AG09309 (cell line): Measurements from ENCODE around the gene PRELID2.

Source experiments
- DNase-seq: peaks from one replicate; pipeline ENCODE4 v3.0.0-alpha.2; 2010; ENCODE audit warnings: low read depth
- H3K4me3 ChIP-seq: 2 replicates; pipeline ENCODE4 v1.5.1; 2011; ENCODE audit warnings: mild to moderate bottlenecking, low read depth, low read length, moderate library complexity; ENCODE audit not compliant: control insufficient read depth
- TF ChIP-seq, protein P1 (sequence below): IDR thresholded peaks from 2 replicates; pipeline ENCODE4 v1.5.1; 2011; ENCODE audit warnings: mild to moderate bottlenecking, low read depth, low read length, inconsistent platforms; ENCODE audit not compliant: insufficient read depth, control insufficient read depth; ENCODE audit errors: missing control alignments

PRELID2 gene

DNA sequence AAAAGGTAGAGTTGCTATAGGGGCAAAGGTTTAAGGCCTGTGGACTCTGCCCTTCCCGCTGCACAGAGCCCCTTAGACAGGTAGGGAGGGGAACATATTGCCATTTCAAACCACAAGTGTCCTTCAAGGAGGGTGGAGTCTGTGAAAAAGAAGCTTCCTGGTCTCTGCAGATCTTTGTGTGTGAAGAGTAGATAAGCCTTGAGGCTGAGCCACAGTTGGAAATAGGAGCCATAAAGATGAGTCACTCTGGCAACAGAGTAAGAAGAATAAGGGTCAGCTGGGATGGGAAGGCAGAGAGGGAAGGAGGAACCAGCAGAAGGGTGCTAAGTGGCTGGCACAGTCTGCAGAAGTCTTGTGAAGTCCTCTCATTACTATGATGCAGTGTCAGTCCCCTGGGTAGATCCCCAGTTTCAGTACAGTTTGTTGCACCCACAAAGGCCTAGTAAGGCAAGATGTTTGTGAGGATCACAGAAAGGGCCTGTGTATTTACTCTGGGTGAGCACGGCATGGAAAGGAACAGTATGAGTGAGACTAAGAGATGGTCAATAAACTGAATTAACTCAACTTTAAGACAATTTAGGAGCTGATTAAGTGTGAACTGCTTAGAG, 19.6 kb upstream of the PRELID2 start:
- TF ChIP-seq, protein P1, sequence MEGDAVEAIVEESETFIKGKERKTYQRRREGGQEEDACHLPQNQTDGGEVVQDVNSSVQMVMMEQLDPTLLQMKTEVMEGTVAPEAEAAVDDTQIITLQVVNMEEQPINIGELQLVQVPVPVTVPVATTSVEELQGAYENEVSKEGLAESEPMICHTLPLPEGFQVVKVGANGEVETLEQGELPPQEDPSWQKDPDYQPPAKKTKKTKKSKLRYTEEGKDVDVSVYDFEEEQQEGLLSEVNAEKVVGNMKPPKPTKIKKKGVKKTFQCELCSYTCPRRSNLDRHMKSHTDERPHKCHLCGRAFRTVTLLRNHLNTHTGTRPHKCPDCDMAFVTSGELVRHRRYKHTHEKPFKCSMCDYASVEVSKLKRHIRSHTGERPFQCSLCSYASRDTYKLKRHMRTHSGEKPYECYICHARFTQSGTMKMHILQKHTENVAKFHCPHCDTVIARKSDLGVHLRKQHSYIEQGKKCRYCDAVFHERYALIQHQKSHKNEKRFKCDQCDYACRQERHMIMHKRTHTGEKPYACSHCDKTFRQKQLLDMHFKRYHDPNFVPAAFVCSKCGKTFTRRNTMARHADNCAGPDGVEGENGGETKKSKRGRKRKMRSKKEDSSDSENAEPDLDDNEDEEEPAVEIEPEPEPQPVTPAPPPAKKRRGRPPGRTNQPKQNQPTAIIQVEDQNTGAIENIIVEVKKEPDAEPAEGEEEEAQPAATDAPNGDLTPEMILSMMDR: no peak
- peak; percentile 49 for DNase-seq
- no peak overlapping the region for H3K4me3 ChIP-seq

DNA sequence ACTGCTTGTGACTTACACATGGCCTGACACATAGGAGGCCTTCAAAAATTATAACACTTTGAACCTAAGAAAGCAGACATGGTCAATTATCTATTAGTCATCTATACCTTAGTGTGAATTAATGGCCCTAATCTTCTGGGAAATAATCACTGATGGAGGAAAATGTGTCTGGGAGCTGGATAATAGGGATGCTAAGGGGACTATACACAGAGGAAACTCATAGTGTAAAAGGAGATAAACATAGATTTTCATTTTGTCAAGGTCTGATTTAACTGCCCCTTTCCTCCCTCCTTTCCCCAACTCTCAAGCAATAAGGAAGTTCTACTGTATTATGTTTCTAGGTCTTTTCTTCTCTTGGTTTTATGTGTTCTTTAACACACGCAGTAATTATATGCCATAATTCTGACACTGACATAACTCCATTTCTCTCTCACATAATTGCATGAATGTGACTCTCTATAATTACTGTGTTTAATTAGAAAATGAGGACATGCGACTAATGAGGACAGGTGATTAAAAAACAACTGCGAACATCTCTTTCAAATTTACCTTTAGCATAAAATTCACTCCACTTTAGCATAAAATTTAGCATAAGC, 18.7 kb upstream of the PRELID2 start:
- DNase-seq: no peak
- no peak overlapping the region for H3K4me3 ChIP-seq
- TF ChIP-seq, protein P1: no peak

DNA sequence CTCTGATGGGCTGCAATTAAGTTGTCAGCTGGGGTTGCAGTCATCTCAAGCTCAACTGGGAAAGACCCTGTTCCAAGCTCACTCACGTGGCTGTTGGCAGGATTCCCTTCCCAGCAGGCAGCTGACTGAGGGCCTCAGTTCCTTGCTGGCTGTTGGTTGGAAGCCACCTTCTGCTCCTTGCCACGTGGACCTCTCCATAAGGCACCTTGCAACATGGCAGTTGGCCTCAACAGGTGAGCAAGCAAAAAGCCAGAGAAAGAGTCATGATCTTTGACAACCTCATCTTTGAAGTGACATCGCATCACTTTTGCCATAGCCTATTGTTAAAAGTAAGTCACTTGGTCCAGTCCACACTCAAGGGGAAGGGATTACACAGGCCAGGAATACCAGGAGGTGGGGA, 17.8 kb upstream of the PRELID2 start:
- DNase-seq: no peak
- TF ChIP-seq, protein P1: no peak
- no peak overlapping the region for H3K4me3 ChIP-seq

DNA sequence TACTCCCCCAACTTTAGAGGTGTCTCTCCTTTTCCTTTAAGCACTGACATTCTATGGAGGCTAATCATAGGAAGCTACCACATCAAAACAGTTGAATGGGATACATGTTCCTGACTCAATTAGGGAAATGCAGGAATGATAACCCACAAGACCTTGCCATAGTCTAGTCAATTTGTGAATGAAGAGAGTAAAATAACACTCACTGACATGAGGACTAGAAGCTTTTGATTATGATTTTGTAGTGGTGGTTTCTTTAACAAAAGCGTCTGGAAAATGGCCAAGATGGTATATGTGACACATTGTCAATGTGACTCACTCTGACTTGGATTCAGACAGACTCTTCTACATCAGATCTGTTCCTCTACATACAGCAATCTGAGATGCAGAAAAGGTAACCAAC, 13.7 kb upstream of the PRELID2 start:
- no peak overlapping the region for H3K4me3 ChIP-seq
- TF ChIP-seq, protein P1: no peak

DNA sequence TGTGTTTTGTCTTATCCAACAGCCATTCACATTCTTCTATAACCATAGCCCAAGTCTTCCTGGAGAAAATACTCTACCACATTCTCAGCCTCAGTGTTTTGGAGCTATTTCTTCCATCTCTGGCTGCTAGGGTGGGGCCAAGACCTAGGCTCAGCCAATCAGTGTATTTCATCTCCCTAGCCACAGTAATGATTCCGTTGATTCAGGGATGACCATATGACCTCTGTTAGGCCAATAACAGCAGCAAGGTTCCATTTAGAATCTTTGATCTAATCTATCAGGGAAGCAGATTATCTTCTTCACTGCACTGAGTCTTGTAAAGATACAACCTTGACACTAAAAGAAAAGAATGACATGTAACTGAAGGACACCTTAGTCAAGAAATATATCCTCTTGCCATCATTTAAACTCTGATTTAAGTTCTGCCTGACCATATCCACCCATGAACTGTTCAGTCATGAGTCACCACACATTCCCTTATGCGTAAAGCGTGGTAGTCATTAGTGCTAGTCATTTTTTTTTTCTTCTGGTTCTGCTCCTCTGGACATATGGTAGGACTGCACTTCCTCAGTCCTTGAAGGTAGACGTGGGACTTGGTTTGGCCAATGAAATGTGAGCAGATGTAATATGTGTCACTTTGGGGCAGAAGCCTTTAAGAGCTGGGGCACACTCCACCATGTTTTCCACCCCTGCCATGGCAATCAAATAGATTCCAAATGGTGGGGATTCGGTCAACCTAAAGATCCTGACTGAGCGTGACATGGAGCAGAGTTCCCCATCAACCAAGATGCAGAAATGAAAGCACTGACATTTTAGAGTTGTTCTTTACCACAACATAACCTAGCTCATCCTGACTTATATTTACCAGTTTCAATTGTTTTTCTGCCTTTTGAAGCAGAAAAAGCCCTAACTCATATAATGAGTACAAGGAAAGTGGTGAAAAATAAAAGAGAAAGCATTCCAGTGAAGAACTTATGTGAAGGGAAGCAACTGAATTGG, 12.7 kb upstream of the PRELID2 start:
- TF ChIP-seq, protein P1: no peak
- H3K4me3 ChIP-seq: no peak overlapping the region
- DNase-seq: peak; percentile 47

More for the DNA sequence above, 13.7 kb upstream of the PRELID2 start:
- no peak for DNase-seq

DNA sequence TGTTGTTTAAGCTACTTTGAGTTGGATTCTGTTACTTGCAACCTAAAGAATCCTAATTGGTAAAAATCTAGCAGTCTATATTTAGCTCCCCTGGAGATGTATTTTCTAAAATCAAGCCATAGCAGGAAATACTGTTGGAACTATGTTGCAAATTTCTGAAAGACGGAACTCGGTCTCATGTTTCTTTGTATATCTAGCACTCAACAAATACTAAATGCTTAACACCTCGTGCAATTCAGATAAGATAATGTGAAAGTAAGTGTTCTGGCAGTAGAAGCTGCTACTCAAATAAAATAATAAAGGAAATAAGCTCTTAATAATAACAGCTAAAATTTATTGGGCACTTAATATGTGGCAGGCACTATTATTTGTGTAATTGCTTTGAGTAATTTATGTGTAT, 10.9 kb upstream of the PRELID2 start:
- TF ChIP-seq, protein P1: no peak
- no peak for DNase-seq
- H3K4me3 ChIP-seq: no peak overlapping the region
